Activated CD8-positive, alpha-beta T cell treated with anti-CD3 and anti-CD28 coated beads for 36 hours (primary cell): Measurements from ENCODE around the gene SFXN4. TPM values are rescaled to one million over a fixed set of nuclear protein-coding genes. Genes with fewer than 3 reads are reported as not detected.

Experiments used
- ATAC-seq: fragments of 200-7000 bp; cut with Tn5 transposase; one replicate; pipeline ENCODE4 v1.10.0; 2021; ENCODE audit warnings: mild to moderate bottlenecking, moderate library complexity
- CTCF ChIA-PET: fragments of 350-600 bp; sonication (Branson Sonifier 250); formaldehyde crosslinking; loops from one replicate; lab custom pipeline; 2021; ENCODE audit warnings: antibody characterized with exemption; lab: Charles Lee
- POLR2A ChIA-PET: fragments of 350-600 bp; sonication (Branson Sonifier 250); formaldehyde crosslinking; loops from one replicate; lab custom pipeline; 2021; ENCODE audit warnings: antibody characterized with exemption; lab: Charles Lee
- DNase-seq: peaks from one replicate; pipeline ENCODE4 v3.0.0-alpha.2; 2020
- H3K27ac Mint-ChIP-seq: one replicate; pipeline ENCODE4 v1.8.0; 2021; ENCODE audit warnings: mild to moderate bottlenecking, mixed read lengths
- H3K27me3 Mint-ChIP-seq: one replicate; pipeline ENCODE4 v1.8.0; 2021; ENCODE audit warnings: mixed read lengths
- H3K36me3 Mint-ChIP-seq: one replicate; pipeline ENCODE4 v1.8.0; 2021; ENCODE audit warnings: low read depth, mixed read lengths
- H3K4me1 Mint-ChIP-seq: one replicate; pipeline ENCODE4 v1.8.0; 2021; ENCODE audit warnings: low read depth, mixed read lengths
- H3K4me3 Mint-ChIP-seq: one replicate; pipeline ENCODE4 v1.8.0; 2021; ENCODE audit warnings: mild to moderate bottlenecking, moderate library complexity, mixed read lengths
- H3K9me3 Mint-ChIP-seq: one replicate; pipeline ENCODE4 v1.8.0; 2021; ENCODE audit warnings: mixed read lengths
- CTCF ChIP-seq: fragments of 200-600 bp; IDR thresholded peaks from one replicate; pipeline ENCODE4 v1.8.0; 2022; ENCODE audit warnings: antibody characterized with exemption, mild to moderate bottlenecking
- intact Hi-C: fragments of 100-400 bp; cut with micrococcal nuclease; formaldehyde crosslinking; loops from one replicate; pipeline ENCODE4 v1.10.0; 2022
- total RNA-seq, 2 experiments: library from RNA; stranded (reverse); gene quantifications; one replicate each; pipeline ENCODE4 v1.2.3, GENCODE V29; 2021

The SFXN4 gene
- total RNA-seq, 2 experiments from 2014 or later = 45.9 to 50.3 TPM

- intact Hi-C loops = no loop called here
These were observed 2.9 kb downstream of the SFXN4 start for GRCh38 chr10:119162452-119163092.

GRCh38 chr10:119161680-119162451 lies 3.6 kb downstream of the SFXN4 start:
- intact Hi-C loops = no loop called here
- Mint-ChIP-seq H3K27ac (no peak overlapping the region), H3K27me3 (no peaks in the 10 kb centered on the region), H3K36me3 (peaks cover 34% of the 10 kb centered on the region), H3K4me3 (no peak overlapping the region), H3K9me3 (no peaks in the 10 kb centered on the region), H3K4me1 (peaks cover 33% of the 10 kb centered on the region)
- ATAC-seq = no peak
- CTCF ChIA-PET = interaction anchor here (1.1 to 1.2 kb wide), 2 partner anchors 15 to 283 kb away, joined by 3 to 4 read pairs; no protein-coding TSS in a partner anchor
- no peak for TF ChIP-seq CTCF
- DNase-seq = no peak
- POLR2A ChIA-PET = interaction anchor here (0.6 to 1.9 kb wide), 6 partner anchors 9 to 188 kb away, joined by 3 to 8 read pairs (median 4); no protein-coding TSS in a partner anchor

More at GRCh38 chr10:119162452-119163092, 2.9 kb downstream of the SFXN4 start:
- TF ChIP-seq CTCF = no peak
- no peak for DNase-seq
- H3K4me1 Mint-ChIP-seq = peaks cover 37% of the 10 kb centered on the region
- ChIA-PET CTCF (no interaction called here), POLR2A (interaction anchor here (1.8 to 2.9 kb wide), 3 partner anchors 9 to 31 kb away, joined by 6 to 14 read pairs (median 8); no protein-coding TSS in a partner anchor)
- H3K27ac Mint-ChIP-seq = no peak overlapping the region
- no peak overlapping the region for H3K4me3 Mint-ChIP-seq
- no peak for ATAC-seq
- peaks cover 39% of the 10 kb centered on the region for H3K36me3 Mint-ChIP-seq
- H3K27me3 Mint-ChIP-seq = no peaks in the 10 kb centered on the region
- H3K9me3 Mint-ChIP-seq = no peaks in the 10 kb centered on the region

GRCh38 chr10:119159332-119159731 lies 6.2 kb downstream of the SFXN4 start:
- CTCF ChIA-PET = no interaction called here
- TF ChIP-seq CTCF = no peak
- Mint-ChIP-seq H3K27me3 (no peaks in the 10 kb centered on the region), H3K4me1 (peaks cover 21% of the 10 kb centered on the region), H3K9me3 (no peaks in the 10 kb centered on the region), H3K27ac (no peak overlapping the region), H3K36me3 (peaks cover 50% of the 10 kb centered on the region), H3K4me3 (no peak overlapping the region)
- DNase-seq (no peak), ATAC-seq (no peak)
- POLR2A ChIA-PET = interaction anchor here (1.0 kb wide), 1 partner anchor 79 kb away, joined by 4 read pairs; the partner anchor contains the start of gene EIF3A
- intact Hi-C loops = no loop called here

- no peak for TF ChIP-seq CTCF
- Mint-ChIP-seq H3K4me3 (no peak overlapping the region), H3K27me3 (no peaks in the 10 kb centered on the region), H3K36me3 (peaks cover 55% of the 10 kb centered on the region), H3K9me3 (no peaks in the 10 kb centered on the region), H3K27ac (no peak overlapping the region), H3K4me1 (no peaks in the 10 kb centered on the region)
- no peak for ATAC-seq
- DNase-seq = no peak
- ChIA-PET CTCF (interaction anchor here (0.7 to 2.1 kb wide), 2 partner anchors 14 to 46 kb away, joined by 3 to 6 read pairs; no protein-coding TSS in a partner anchor), POLR2A (interaction anchor here (1.4 to 3.1 kb wide), 3 partner anchors 8 to 14 kb away, joined by 3 to 14 read pairs (median 4); partner anchors contain the start of gene SFXN4)
- intact Hi-C loops = no loop called here
These were observed 11.9 kb downstream of the SFXN4 start for GRCh38 chr10:119153661-119154060.
